SK-N-MC (cell line): ENCODE results near the gene SELE.

ENCODE experiments used
- EZH2 ChIP-seq: fragments of 200-600 bp; sonication (generic); IDR thresholded peaks from one replicate; pipeline ENCODE4 v1.6.1; 2017; ENCODE audit warnings: antibody characterized with exemption
- POLR2AphosphoS5 ChIP-seq: IDR thresholded peaks from 2 replicates; pipeline ENCODE4 v1.6.1; 2012; ENCODE audit warnings: mild to moderate bottlenecking, low read depth, low read length, borderline replicate concordance

DNA sequence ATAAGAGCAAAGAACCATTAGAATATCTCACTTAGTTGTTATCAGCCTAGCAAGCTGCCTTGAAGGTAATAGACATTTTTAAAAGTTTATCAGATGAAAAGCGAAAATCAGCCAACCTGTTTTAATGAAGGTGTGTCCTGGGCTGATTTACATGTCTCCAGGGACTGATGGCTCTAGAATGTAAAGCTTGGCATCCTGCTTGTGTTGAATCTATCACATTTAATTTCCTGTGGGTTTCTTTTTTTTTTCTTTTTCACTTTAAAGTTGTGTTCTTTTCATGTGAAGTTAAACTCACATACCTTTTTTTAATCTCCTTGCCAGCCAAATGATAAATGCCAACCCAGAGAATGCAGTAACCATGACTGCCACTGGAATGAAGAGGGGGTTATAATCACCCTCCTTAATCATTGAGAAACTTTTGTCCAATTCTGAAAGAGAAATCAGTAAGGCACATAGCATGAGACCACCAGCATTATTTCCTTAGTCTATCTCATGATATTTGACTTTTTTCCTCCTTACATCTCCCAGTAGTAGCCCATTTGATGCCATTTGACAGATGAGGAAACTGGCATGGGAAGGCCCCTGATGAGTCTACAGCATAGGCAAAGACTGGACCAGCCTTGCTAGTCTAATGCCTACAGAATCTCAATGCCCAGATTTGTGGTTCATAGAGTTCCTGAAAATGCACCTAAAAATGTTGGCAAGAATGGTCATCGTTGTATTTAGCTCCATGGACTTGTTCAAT lies 32.4 kb downstream of the SELE start:
- TF ChIP-seq EZH2 (no peak), POLR2AphosphoS5 (no peak)
